Measurements from ENCODE around the gene YTHDC2.

The YTHDC2 gene

GRCh38 chr5:113489299-113489698, 24.2 kb upstream of the YTHDC2 start:
- Histone ChIP-seq H3K36me3 (0 out of 22 replicates have a peak, but pooled peaks cover 0 to 6% (median 0%) of the 10 kb centered on the region in 11 experiments), H3K9ac (no peak overlapping the region), H3K4me1 (peaks cover 5 to 26% (median 22%) of the 10 kb centered on the region in 10 experiments; a peak in 19 of 20 replicates), H3K4me3 (no peak overlapping the region), H4K20me1 (peaks cover 0 to 28% (median 0%) of the 10 kb centered on the region in 11 experiments; a peak in 4 of 22 replicates), H3K27ac (no peak overlapping the region), H3K27me3 (peaks cover 46 to 98% (median 59%) of the 10 kb centered on the region in 11 experiments), H3K4me2 (peak overlapping the region; percentile 36 to 79 (median 46); a peak in 19 of 22 replicates), H3K9me3 (replicated peaks in 1 of 11) (peaks cover 36 to 50% (median 42%) of the 10 kb centered on the region in 11 experiments)
- TF ChIP-seq Cebpa-rat (IDR thresholded peaks at IDR 0.05) = peak in 10 of 11 experiments; percentile 53 to 91 (median 87); a peak in 17 of 22 replicates

GRCh38 chr5:113490317-113490716, 23.2 kb upstream of the YTHDC2 start:
- no peak overlapping the region; a peak in 1 of 20 replicates for H3K4me3 ChIP-seq
- peaks cover 0 to 30% (median 0%) of the 10 kb centered on the region in 11 experiments; a peak in 4 of 22 replicates for H4K20me1 ChIP-seq
- peaks cover 46 to 98% (median 55%) of the 10 kb centered on the region in 11 experiments for H3K27me3 ChIP-seq
- H3K4me1 ChIP-seq = peaks cover 5 to 26% (median 22%) of the 10 kb centered on the region in 10 experiments; a peak in 19 of 20 replicates
- 0 out of 22 replicates have a peak, but pooled peaks cover 0 to 6% (median 0%) of the 10 kb centered on the region in 11 experiments for H3K36me3 ChIP-seq
- no peak for TF ChIP-seq Cebpa-rat (IDR thresholded peaks at IDR 0.05)
- no peak overlapping the region for H3K4me2 ChIP-seq
- no peak overlapping the region for H3K27ac ChIP-seq
- H3K9me3 ChIP-seq (replicated peaks in 1 of 11) = peaks cover 36 to 50% (median 42%) of the 10 kb centered on the region in 11 experiments
- no peak overlapping the region for H3K9ac ChIP-seq

DNA sequence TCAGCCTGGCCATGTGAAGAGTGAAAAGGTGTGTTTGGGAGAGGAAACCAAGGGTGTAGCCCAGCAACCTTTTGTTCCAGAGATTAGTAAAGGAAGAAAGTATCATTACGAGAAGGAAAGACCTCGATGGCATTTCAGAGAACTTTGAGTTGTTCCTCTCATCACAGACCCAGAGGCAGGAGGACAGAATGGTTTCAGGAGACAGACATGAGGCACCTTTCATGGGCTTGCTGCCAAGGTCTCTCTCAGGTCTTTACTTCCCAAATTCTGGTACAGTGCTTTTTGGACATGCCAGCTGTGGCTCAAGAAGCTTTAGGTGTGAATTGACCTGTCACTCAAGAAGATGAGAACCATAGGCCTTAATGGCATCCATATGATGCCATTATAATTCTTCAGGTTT, 22.5 kb upstream of the YTHDC2 start:
- peaks cover 5 to 33% (median 22%) of the 10 kb centered on the region in 10 experiments; a peak in 19 of 20 replicates for H3K4me1 ChIP-seq
- H3K4me2 ChIP-seq = no peak overlapping the region
- H3K27ac ChIP-seq = no peak overlapping the region
- no peak for TF ChIP-seq Cebpa-rat (IDR thresholded peaks at IDR 0.05)
- peaks cover 0 to 32% (median 0%) of the 10 kb centered on the region in 11 experiments; a peak in 4 of 22 replicates for H4K20me1 ChIP-seq
- H3K36me3 ChIP-seq = 0 out of 22 replicates have a peak, but pooled peaks cover 0 to 6% (median 0%) of the 10 kb centered on the region in 11 experiments
- H3K9ac ChIP-seq = no peak overlapping the region
- peaks cover 36 to 50% (median 42%) of the 10 kb centered on the region in 11 experiments for H3K9me3 ChIP-seq (replicated peaks in 1 of 11)
- H3K27me3 ChIP-seq = peaks cover 39 to 96% (median 48%) of the 10 kb centered on the region in 11 experiments
- H3K4me3 ChIP-seq = peak overlapping the region in 1 of 10 experiments; percentile 8; a peak in 1 of 20 replicates

DNA sequence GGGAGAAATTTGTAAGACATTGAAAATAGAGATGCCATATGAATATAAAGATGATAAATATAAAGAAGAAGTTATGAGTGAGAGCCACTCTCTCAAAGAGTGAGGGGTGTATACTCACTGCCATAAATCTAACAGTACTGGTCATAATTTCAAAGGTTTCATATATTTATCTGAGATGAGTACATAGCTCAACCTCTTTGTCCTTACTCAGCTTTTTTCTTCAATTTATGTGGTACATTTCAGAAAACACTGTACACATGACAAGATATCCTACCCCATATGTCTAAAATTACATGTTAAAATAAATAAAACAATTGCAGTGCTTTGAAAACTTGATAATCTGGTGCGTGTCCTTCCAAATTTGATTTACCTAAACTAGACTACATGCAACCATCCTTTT, 20.0 kb upstream of the YTHDC2 start:
- peaks cover 5 to 22% (median 14%) of the 10 kb centered on the region in 10 experiments; a peak in 19 of 20 replicates for H3K4me1 ChIP-seq
- 0 out of 22 replicates have a peak, but pooled peaks cover 0 to 6% (median 0%) of the 10 kb centered on the region in 11 experiments for H3K36me3 ChIP-seq
- no peak for TF ChIP-seq Cebpa-rat (IDR thresholded peaks at IDR 0.05)
- H3K4me3 ChIP-seq = no peak overlapping the region
- H3K27me3 ChIP-seq = peaks cover 15 to 87% (median 24%) of the 10 kb centered on the region in 11 experiments
- H3K9ac ChIP-seq = no peak overlapping the region
- peaks cover 21 to 35% (median 26%) of the 10 kb centered on the region in 11 experiments for H3K9me3 ChIP-seq (replicated peaks in 1 of 11)
- no peak overlapping the region for H3K27ac ChIP-seq
- peaks cover 0 to 19% (median 0%) of the 10 kb centered on the region in 11 experiments; a peak in 4 of 22 replicates for H4K20me1 ChIP-seq
- H3K4me2 ChIP-seq = no peak overlapping the region

- no peak for TF ChIP-seq Cebpa-rat (IDR thresholded peaks at IDR 0.05)
- Histone ChIP-seq H3K27ac (no peak overlapping the region), H3K4me2 (peak overlapping the region in 4 of 11 experiments; percentile 1 to 47 (median 34); a peak in 3 of 22 replicates), H3K27me3 (peaks cover 1 to 73% (median 6%) of the 10 kb centered on the region in 11 experiments; a peak in 16 of 22 replicates), H3K9me3 (replicated peaks in 1 of 11) (peaks cover 17 to 31% (median 21%) of the 10 kb centered on the region in 11 experiments), H4K20me1 (0 out of 22 replicates have a peak, but pooled peaks cover 0 to 4% (median 0%) of the 10 kb centered on the region in 11 experiments), H3K4me3 (no peak overlapping the region), H3K4me1 (peaks cover 0 to 8% (median 0%) of the 10 kb centered on the region in 10 experiments; a peak in 6 of 20 replicates), H3K36me3 (0 out of 22 replicates have a peak, but pooled peaks cover 0 to 5% (median 0%) of the 10 kb centered on the region in 11 experiments), H3K9ac (no peak overlapping the region)
Measured at GRCh38 chr5:113495422-113495841, 18.1 kb upstream of the YTHDC2 start.

GRCh38 chr5:113502073-113502472, 11.4 kb upstream of the YTHDC2 start:
- Histone ChIP-seq H3K36me3 (no peaks in the 10 kb centered on the region), H3K4me1 (no peaks in the 10 kb centered on the region)
- no peak for TF ChIP-seq Cebpa-rat (IDR thresholded peaks at IDR 0.05)

DNA sequence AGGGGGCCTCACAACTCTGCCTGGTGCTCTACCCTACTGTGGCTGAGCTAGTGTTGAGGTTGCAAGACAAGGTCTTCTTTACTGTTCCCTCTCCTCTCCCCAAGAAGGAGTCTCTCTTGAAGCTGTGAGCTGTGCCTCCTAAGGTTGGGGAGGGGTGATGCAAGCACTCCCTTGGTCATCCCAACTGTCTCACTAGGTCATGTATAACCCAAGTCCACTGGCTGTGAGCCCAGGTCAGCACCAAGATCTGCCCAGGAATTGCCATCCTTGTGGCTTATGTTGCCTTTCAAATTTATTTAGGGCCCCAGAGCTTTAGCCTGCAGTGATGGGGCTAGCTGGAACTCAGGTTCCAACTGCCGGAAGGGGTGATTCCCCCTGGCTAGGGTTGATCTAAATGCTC, 10.3 kb upstream of the YTHDC2 start:
- Histone ChIP-seq H3K36me3 (no peaks in the 10 kb centered on the region), H3K4me3 (no peak overlapping the region), H3K9ac (no peak overlapping the region), H4K20me1 (no peaks in the 10 kb centered on the region), H3K27ac (no peak overlapping the region), H3K4me2 (no peak overlapping the region), H3K27me3 (peaks cover 0 to 34% (median 0%) of the 10 kb centered on the region in 11 experiments; a peak in 4 of 22 replicates), H3K9me3 (replicated peaks in 1 of 11) (peaks cover 14 to 39% (median 32%) of the 10 kb centered on the region in 11 experiments), H3K4me1 (peaks cover 0 to 4% (median 0%) of the 10 kb centered on the region in 10 experiments; a peak in 2 of 20 replicates)
- no peak for TF ChIP-seq Cebpa-rat (IDR thresholded peaks at IDR 0.05)

More at GRCh38 chr5:113502073-113502472, 11.4 kb upstream of the YTHDC2 start:
- peaks cover 0 to 38% (median 0%) of the 10 kb centered on the region in 11 experiments; a peak in 4 of 22 replicates for H3K27me3 ChIP-seq
- H4K20me1 ChIP-seq = no peaks in the 10 kb centered on the region
- no peak overlapping the region for H3K9ac ChIP-seq
- H3K4me2 ChIP-seq = no peak overlapping the region
- H3K9me3 ChIP-seq (replicated peaks in 1 of 11) = peaks cover 14 to 39% (median 32%) of the 10 kb centered on the region in 11 experiments
- no peak overlapping the region for H3K4me3 ChIP-seq
- no peak overlapping the region for H3K27ac ChIP-seq

DNA sequence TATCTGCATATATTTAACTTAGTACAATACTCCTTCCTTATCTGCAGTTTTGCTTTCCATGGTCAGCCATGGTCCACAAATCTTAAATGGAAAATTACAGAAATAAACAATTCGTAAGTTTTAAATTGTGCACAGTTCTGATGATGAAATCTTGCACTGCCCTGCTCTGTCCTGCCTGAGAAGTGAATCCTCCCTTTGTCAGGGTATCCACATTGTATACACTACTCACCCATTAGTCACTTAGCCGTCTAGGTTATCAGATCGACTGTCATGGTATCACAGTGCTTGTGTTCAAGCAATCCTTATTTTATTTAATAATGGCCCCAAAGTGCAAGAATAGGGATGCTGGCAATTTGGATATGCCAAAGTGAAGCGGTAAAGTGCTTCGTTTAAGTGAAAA, 8.3 kb upstream of the YTHDC2 start:
- H3K27ac ChIP-seq = no peak overlapping the region
- H4K20me1 ChIP-seq = no peaks in the 10 kb centered on the region
- TF ChIP-seq Cebpa-rat (IDR thresholded peaks at IDR 0.05) = no peak
- peaks cover 0 to 8% (median 2%) of the 10 kb centered on the region in 10 experiments; a peak in 3 of 20 replicates for H3K4me1 ChIP-seq
- H3K36me3 ChIP-seq = no peaks in the 10 kb centered on the region
- H3K9me3 ChIP-seq (replicated peaks in 1 of 11) = peaks cover 14 to 31% (median 24%) of the 10 kb centered on the region in 11 experiments
- no peak overlapping the region for H3K9ac ChIP-seq
- no peak overlapping the region for H3K4me3 ChIP-seq
- no peak overlapping the region for H3K4me2 ChIP-seq
- H3K27me3 ChIP-seq = peaks cover 0 to 38% (median 0%) of the 10 kb centered on the region in 11 experiments; a peak in 4 of 22 replicates

DNA sequence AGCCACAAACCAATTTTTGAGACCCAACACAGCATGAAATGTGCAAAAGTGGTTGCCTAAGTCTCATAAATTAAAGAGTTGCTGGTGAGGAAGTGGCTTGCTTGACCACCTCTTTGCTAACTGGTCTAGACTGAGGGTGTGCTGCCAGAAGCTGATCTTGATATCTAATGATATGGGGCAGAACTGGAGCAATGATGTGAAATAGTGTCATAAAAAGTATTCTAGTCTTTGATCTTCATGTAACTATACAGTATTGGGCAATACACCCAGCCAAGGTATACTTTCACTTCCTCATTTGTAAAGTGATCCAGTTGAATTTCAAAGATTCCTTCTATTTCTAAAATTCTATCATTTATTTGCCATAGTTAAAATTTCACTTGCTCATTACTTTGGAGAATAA, 5.9 kb upstream of the YTHDC2 start:
- TF ChIP-seq Cebpa-rat (IDR thresholded peaks at IDR 0.05) = 0 out of 22 replicates have a peak, but pooled peaks of 1 of the 11 experiments have one; percentile 25
- peaks cover 0 to 7% (median 1%) of the 10 kb centered on the region in 11 experiments; a peak in 11 of 22 replicates for H3K9me3 ChIP-seq (replicated peaks in 1 of 11)

More for the DNA sequence above, 5.9 kb upstream of the YTHDC2 start:
- Histone ChIP-seq H3K27ac (no peak overlapping the region), H4K20me1 (no peaks in the 10 kb centered on the region), H3K4me2 (peak overlapping the region in 3 of 11 experiments; percentile 1 to 13 (median 6); a peak in 3 of 22 replicates), H3K9ac (no peak overlapping the region), H3K4me1 (peaks cover 0 to 8% (median 2%) of the 10 kb centered on the region in 10 experiments; a peak in 5 of 20 replicates), H3K27me3 (peaks cover 0 to 38% (median 0%) of the 10 kb centered on the region in 11 experiments; a peak in 4 of 22 replicates), H3K4me3 (no peak overlapping the region), H3K36me3 (no peaks in the 10 kb centered on the region)
